Measurements from ENCODE around the gene ABCB8. TPM values are rescaled to one million over a fixed set of nuclear protein-coding genes. Genes with fewer than 3 reads are reported as not detected.
A peak's percentile ranks its signal among the peaks of the same experiment; 100 is the strongest.

Gene ABCB8
- total and polyA plus RNA-seq, 2 of the 4 experiments (the other 2 are of a cell fraction): 16.3 to 26.8 TPM

DNA sequence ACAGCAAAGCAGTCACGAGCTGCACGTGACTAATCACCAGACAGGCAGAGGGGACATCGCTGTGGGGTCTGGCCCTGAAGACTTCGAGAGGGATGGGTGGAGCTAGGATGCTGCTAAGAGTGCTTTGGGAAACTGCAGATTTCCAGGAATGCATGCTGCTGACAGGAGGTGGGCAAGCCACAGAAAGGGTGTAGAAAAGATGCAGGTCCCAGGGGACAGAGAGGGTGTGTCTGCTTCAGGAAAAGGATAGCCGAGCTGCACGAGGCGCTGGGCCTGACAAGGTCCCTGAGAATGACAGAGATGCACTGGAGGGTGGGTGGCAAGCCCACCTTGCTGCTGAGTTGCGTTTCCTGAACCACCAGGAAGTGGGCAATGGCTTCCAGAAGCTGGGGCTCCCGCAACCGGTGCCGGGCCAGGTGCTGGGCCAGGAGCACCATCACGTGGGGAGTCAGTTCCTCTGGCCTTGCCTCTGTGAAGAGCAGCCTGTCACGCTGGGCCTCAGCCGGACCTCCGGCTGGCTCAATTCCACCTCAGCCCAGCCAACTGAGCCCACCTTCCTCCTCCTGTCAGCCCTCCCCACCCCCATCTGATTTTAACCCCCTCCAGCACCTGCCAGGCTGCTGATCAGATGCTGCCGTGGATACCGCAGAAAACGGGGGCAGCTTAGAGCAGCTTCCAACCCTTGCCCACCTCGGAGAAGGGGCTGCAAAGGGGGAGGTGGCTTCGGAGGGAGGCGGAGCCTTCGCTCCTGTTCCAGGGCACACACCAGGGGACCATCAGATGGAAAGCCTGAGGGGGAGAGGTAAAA, 50.2 kb downstream of the ABCB8 start (continued):
- TF ChIP-seq, protein P1, sequence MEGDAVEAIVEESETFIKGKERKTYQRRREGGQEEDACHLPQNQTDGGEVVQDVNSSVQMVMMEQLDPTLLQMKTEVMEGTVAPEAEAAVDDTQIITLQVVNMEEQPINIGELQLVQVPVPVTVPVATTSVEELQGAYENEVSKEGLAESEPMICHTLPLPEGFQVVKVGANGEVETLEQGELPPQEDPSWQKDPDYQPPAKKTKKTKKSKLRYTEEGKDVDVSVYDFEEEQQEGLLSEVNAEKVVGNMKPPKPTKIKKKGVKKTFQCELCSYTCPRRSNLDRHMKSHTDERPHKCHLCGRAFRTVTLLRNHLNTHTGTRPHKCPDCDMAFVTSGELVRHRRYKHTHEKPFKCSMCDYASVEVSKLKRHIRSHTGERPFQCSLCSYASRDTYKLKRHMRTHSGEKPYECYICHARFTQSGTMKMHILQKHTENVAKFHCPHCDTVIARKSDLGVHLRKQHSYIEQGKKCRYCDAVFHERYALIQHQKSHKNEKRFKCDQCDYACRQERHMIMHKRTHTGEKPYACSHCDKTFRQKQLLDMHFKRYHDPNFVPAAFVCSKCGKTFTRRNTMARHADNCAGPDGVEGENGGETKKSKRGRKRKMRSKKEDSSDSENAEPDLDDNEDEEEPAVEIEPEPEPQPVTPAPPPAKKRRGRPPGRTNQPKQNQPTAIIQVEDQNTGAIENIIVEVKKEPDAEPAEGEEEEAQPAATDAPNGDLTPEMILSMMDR (conservative IDR thresholded peaks at IDR 0.05; ENCODE audit: low read depth, low read length): no peak
- TF ChIP-seq RFX5 (IDR thresholded peaks at IDR 0.05; ENCODE audit: low read depth, low read length): no peak
- no peak for TF ChIP-seq CHD1 (IDR thresholded peaks at IDR 0.05; ENCODE audit: low read depth, low read length)
- no peak for TF ChIP-seq MAZ (IDR thresholded peaks at IDR 0.05; ENCODE audit: borderline replicate concordance, low read depth, low read length)
- TF ChIP-seq BHLHE40 (IDR thresholded peaks at IDR 0.05; ENCODE audit: low read depth, low read length): peak; percentile 34; the same call in 1 of the 2 replicates
- TF ChIP-seq RCOR1 (IDR thresholded peaks at IDR 0.05; ENCODE audit: insufficient replicate concordance, low read length): no peak
- no peak for TF ChIP-seq NFE2L2 (IDR thresholded peaks at IDR 0.05; ENCODE audit: low read depth, low read length)
- TF ChIP-seq FOS (IDR thresholded peaks at IDR 0.05; ENCODE audit: low read depth, low read length): no peak
